ENCODE results near the gene OXT.
"Not testable (repeated sequence)": the region's sequence is repeated elsewhere in the genome, so short reads cannot be mapped to it uniquely, and the experiment has no call there.

Gene OXT

GRCh38 chr20:3071610-3072529, at the start of gene OXT:
OXT (plus strand) TSS chr20:3071620; CDS start chr20:3071656, 36 bp downstream.
- peak; percentile 80 for DNase-seq

- no peak for DNase-seq
Measured at GRCh38 chr20:3021777-3022176, 49.6 kb upstream of the OXT start.

GRCh38 chr20:3022559-3023490, 48.6 kb upstream of the OXT start:
- not testable (repeated sequence) for DNase-seq

- no peak for DNase-seq
Measured at GRCh38 chr20:3027987-3028386, 43.4 kb upstream of the OXT start.

GRCh38 chr20:3031524-3032147, 39.8 kb upstream of the OXT start:
- DNase-seq: no peak

GRCh38 chr20:3032624-3033023, 38.8 kb upstream of the OXT start:
- no peak for DNase-seq

- no peak for DNase-seq
Measured at GRCh38 chr20:3037654-3038053, 33.8 kb upstream of the OXT start.

GRCh38 chr20:3038454-3038853, 33.0 kb upstream of the OXT start:
- no peak for DNase-seq

GRCh38 chr20:3039426-3039825, 32.0 kb upstream of the OXT start:
- DNase-seq: no peak

GRCh38 chr20:3040086-3040485, 31.3 kb upstream of the OXT start:
- no peak for DNase-seq

- no peak for DNase-seq
Measured at GRCh38 chr20:3041854-3042409, 29.5 kb upstream of the OXT start.

GRCh38 chr20:3042625-3043024, 28.8 kb upstream of the OXT start:
- no peak for DNase-seq

- DNase-seq: no peak
Measured at GRCh38 chr20:3043322-3043721, 28.1 kb upstream of the OXT start, which contains the start of gene GNRH2. GNRH2 (plus strand) TSS chr20:3043622; CDS start chr20:3044415, 793 bp downstream.

- DNase-seq: no peak
Measured at GRCh38 chr20:3044336-3044965, 27.0 kb upstream of the OXT start.

- DNase-seq: peak; percentile 78
Measured at GRCh38 chr20:3045042-3045815, 26.2 kb upstream of the OXT start.

- peak; percentile 90 for DNase-seq
Measured at GRCh38 chr20:3045816-3046676, 25.4 kb upstream of the OXT start, which contains the start of gene MRPS26. MRPS26 (plus strand) TSS chr20:3046052; CDS start chr20:3046069, 17 bp downstream.

GRCh38 chr20:3046677-3047462, 24.6 kb upstream of the OXT start:
- no peak for DNase-seq

- DNase-seq: no peak
Measured at GRCh38 chr20:3047486-3048419, 23.7 kb upstream of the OXT start.
